ENCODE data around the gene ANXA1. TPM values are rescaled to one million over a fixed set of nuclear protein-coding genes. Genes with fewer than 3 reads are reported as not detected.

ANXA1 gene
- total RNA-seq, 1 experiment from 2014 or later: 2.1 TPM

DNA sequence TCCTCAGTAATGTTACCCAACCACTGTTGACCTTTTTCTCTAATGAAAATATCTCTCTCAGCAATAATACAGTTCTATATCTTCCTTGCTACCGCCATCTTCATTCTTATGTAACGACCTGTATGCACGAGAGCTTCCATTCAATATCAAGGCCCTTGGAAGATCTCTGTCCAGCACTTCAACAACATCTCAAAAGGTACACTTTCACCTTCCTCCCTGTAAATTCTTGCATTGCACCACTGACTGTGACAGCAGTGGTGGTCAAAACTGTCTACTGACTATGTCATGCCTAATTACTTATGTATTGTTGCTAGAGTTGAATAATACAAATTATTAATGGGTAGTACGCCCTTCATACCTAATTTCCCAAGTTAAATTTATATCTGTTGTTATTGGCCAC, 53.3 kb downstream of the ANXA1 start (continued):
- TF ChIP-seq, protein P1, sequence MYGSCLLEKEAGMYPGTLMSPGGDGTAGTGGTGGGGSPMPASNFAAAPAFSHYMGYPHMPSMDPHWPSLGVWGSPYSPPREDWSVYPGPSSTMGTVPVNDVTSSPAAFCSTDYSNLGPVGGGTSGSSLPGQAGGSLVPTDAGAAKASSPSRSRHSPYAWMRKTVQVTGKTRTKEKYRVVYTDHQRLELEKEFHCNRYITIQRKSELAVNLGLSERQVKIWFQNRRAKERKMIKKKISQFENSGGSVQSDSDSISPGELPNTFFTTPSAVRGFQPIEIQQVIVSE (CRISPR knock-in tag; IDR thresholded peaks at IDR 0.05; ENCODE audit: borderline replicate concordance): no peak
- TF ChIP-seq ZNF532 (CRISPR knock-in tag; IDR thresholded peaks at IDR 0.05; ENCODE audit: borderline replicate concordance): no peak
- TF ChIP-seq MXD4 (CRISPR knock-in tag; IDR thresholded peaks at IDR 0.05; ENCODE audit: borderline replicate concordance): no peak
- no peak for TF ChIP-seq SMAD3 (CRISPR knock-in tag; IDR thresholded peaks at IDR 0.05; ENCODE audit: borderline replicate concordance)
- TF ChIP-seq TCF7 (CRISPR knock-in tag; IDR thresholded peaks at IDR 0.05; ENCODE audit: low read depth): no peak

- Mint-ChIP-seq H3K36me3 (no peaks in the 10 kb centered on the region), H3K4me3 (no peak overlapping the region), H3K27ac (no peak overlapping the region), H3K4me1 (peaks cover 2% of the 10 kb centered on the region; the same call in 1 of the 2 replicates), H3K27me3 (ENCODE audit: low read depth) (no peaks in the 10 kb centered on the region), H3K9me3 (no peaks in the 10 kb centered on the region)
- no peak for ATAC-seq
- POLR2A ChIA-PET: no interaction called here
- no peak for DNase-seq (ENCODE audit: low spot score)
- CTCF ChIA-PET: no interaction called here
- TF ChIP-seq ZNF671 (CRISPR knock-in tag; IDR thresholded peaks at IDR 0.05): no peak
- no peak for TF ChIP-seq MXD4 (CRISPR knock-in tag; IDR thresholded peaks at IDR 0.05; ENCODE audit: borderline replicate concordance)
- no peak for TF ChIP-seq ZNF423 (CRISPR knock-in tag; IDR thresholded peaks at IDR 0.05)
- no peak for TF ChIP-seq FOXJ3 (CRISPR knock-in tag; IDR thresholded peaks at IDR 0.05; ENCODE audit: borderline replicate concordance)
- TF ChIP-seq E2F1 (CRISPR knock-in tag; IDR thresholded peaks at IDR 0.05): no peak
- no peak for TF ChIP-seq MYBL2 (CRISPR knock-in tag; IDR thresholded peaks at IDR 0.05)
- no peak for TF ChIP-seq SMAD4 (CRISPR knock-in tag; IDR thresholded peaks at IDR 0.05)
- TF ChIP-seq ETV6 (CRISPR knock-in tag; IDR thresholded peaks at IDR 0.05): no peak
- no peak for TF ChIP-seq CREB1 (CRISPR knock-in tag; IDR thresholded peaks at IDR 0.05)
- TF ChIP-seq ELF4 (CRISPR knock-in tag; IDR thresholded peaks at IDR 0.05; ENCODE audit: low read depth): no peak
- TF ChIP-seq IRF1 (CRISPR knock-in tag; IDR thresholded peaks at IDR 0.05): no peak
- TF ChIP-seq SP1 (CRISPR knock-in tag; conservative IDR thresholded peaks at IDR 0.05): no peak
- no peak for TF ChIP-seq SOX15 (CRISPR knock-in tag; IDR thresholded peaks at IDR 0.05)
- TF ChIP-seq STAT6 (CRISPR knock-in tag; conservative IDR thresholded peaks at IDR 0.05; ENCODE audit: low read depth): no peak
- TF ChIP-seq ZNF263 (CRISPR knock-in tag; IDR thresholded peaks at IDR 0.05; ENCODE audit: low read depth): no peak
- TF ChIP-seq ZMAT4 (CRISPR knock-in tag; IDR thresholded peaks at IDR 0.05): no peak
- TF ChIP-seq NFYB (CRISPR knock-in tag; conservative IDR thresholded peaks at IDR 0.05; ENCODE audit: low read depth): no peak
- no peak for TF ChIP-seq ATF6 (CRISPR knock-in tag; IDR thresholded peaks at IDR 0.05)
- TF ChIP-seq, protein P2, sequence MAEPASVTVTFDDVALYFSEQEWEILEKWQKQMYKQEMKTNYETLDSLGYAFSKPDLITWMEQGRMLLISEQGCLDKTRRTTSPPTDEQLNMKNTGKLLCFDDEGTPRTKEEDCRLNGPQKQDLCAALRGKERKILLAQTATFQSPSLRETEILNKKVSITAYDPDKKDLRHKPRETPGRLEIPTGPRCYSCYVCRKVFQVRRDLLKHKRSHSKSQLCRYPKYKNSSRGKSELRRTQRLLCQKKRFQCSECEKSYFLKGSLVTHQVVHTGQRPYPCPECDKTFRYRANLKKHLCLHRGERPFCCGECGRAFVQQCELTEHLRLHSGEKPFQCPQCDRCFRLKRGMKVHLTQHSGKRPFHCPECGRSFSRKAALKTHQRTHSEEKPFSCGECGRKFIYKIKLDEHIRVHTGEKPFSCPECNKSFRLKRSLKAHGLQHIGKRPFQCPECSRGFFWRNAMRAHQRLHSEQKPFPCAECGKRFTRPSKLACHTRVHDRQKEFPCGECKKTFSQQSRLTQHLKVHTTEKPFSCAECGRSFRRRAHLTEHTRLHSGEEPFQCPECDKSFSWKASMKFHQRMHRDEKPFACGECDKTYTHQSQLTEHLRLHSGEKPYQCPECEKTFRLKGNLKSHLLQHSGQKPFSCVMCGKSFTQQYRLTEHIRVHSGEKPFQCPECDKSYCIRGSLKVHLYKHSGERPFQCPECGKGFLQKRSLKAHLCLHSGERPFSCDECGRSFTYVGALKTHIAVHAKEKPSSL (CRISPR knock-in tag; conservative IDR thresholded peaks at IDR 0.05): no peak
Observed at GRCh38 chr9:73206851-73207250, 55.2 kb downstream of the ANXA1 start.
